ENCODE data around the gene FBRS.

DNA sequence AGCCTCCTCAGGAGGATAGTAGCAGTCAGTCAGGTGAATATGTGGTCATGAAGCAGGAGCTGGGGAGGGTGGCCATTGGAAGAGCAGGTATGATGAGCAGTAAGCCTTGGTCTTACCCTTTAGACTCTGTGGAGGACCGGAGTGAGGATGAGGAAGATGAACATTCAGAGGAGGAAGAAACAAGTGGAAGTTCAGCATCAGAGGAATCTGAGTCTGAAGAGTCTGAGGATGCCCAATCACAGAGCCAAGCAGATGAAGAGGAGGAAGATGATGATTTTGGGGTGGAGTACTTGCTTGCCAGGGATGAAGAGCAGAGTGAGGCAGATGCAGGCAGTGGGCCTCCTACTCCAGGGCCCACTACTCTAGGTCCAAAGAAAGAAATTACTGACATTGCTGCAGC, 53.5 kb downstream of the FBRS start:
- TF ChIP-seq EZH2 (IDR thresholded peaks at IDR 0.05; ENCODE audit: insufficient read depth, low read length), result no peak
- TF ChIP-seq, protein P1, sequence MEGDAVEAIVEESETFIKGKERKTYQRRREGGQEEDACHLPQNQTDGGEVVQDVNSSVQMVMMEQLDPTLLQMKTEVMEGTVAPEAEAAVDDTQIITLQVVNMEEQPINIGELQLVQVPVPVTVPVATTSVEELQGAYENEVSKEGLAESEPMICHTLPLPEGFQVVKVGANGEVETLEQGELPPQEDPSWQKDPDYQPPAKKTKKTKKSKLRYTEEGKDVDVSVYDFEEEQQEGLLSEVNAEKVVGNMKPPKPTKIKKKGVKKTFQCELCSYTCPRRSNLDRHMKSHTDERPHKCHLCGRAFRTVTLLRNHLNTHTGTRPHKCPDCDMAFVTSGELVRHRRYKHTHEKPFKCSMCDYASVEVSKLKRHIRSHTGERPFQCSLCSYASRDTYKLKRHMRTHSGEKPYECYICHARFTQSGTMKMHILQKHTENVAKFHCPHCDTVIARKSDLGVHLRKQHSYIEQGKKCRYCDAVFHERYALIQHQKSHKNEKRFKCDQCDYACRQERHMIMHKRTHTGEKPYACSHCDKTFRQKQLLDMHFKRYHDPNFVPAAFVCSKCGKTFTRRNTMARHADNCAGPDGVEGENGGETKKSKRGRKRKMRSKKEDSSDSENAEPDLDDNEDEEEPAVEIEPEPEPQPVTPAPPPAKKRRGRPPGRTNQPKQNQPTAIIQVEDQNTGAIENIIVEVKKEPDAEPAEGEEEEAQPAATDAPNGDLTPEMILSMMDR (IDR thresholded peaks at IDR 0.05; ENCODE audit: insufficient read depth, low read depth, low read length), result no peak

All from astrocyte (in vitro differentiated cells and primary cell).